Activated effector memory CD4-positive, alpha-beta T cell treated with anti-CD3 and anti-CD28 coated beads, Interleukin-2, amount 50 U/mL, for 16 hours (primary cell): ENCODE data around the gene BOK.

Source experiments
- DNase-seq: peaks from one replicate; pipeline ENCODE4 v3.0.0-alpha.2; 2020

The BOK gene

DNA sequence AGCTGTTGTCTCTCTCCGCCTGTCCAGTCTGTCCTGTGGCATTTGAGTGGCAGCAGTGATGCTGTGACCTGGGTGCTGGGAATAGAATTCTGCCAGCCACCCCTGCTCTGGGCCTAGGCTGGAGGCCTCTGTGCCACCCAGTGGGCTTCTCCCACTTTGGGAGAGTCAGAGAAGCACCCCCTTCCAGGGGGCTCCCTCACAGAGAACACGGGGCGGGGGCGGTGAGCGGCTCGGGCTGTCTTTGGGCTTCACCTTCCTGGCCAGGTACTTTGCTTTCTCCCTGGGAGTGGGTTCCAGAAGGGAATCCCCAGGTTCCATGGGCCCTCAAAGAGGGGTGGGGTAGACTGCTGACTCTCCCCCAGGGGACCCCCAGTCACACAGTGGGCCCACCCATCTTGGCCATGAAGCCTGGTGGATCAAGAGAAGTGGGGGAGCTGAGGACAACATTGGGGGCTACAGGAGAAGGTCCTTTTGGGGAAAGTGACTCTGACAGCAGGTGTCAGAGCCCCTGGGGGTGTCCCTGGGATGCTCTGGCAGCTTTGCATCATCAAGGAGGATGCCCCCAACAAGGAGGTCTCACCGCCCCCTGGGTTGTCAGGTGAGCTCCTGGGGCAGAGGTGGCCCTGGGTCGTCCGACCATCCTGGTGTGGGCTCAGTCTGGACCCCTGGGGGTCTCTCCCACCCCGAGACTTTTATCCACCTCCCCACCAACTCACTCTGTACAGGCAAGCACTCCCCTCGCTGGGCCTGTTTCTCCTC, 18.8 kb upstream of the BOK start:
- no peak for DNase-seq

- DNase-seq, result no peak
These were observed 18.2 kb upstream of the BOK start for GRCh38 chr2:241540401-241540770.

GRCh38 chr2:241540771-241541561, 17.6 kb upstream of the BOK start:
- DNase-seq, result peak; percentile 85

- no peak for DNase-seq
These were observed 16.8 kb upstream of the BOK start for GRCh38 chr2:241541564-241542277.

GRCh38 chr2:241542278-241542605, 16.3 kb upstream of the BOK start:
- DNase-seq, result no peak

DNA sequence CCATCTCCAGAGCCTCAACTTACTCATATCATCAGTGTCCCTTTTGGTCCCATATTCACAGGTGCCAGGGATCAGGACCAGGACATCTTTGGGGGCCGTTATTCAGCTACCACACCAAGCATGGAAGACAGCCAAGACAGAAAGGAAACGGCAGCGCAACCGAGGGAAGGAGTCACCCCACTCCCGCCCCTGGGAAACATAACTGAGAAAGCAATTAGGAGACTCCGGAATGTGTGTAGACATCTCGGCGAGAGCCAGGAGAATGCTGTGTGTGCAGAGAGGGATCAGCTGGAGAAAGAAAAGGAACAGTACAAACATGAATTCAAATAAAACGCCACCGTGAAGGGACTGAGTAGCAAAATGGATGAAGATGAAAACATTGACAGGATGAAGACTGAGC, 13.4 kb upstream of the BOK start:
- no peak for DNase-seq

DNA sequence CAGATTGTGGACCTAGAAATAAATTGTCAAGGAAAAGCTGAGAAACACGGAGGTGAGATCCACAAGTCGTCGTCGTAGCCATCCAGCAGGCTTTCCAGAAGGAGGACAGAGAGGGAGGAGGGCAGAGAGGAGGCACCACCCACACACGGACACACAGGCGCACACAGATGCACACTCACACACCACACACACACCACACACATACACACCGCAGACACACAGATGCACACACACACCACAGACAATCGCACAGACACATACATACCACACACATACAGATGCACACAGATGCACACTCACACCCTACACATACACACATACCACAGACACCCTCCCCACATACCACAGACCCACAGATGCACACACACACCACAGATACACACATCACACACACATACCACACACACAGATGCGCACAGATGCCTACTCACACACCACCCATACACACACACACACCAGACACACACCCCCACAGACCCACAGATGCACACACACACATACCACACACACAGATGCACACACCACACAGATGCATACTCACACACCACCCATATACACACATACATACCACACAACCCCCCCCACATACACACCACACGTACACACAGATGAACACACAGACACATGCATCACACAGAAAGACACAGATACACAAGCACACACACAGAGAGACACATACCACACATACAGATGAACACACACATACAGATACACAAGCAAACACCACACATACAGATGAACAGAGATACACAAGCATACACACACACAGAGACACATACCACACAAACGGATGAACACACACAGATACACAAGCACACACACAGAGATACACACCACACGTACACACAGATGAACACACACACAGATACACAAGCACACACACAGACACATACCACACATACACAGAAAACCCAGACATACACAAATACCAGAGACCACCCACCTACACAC, 12.7 kb upstream of the BOK start:
- no peak for DNase-seq

DNA sequence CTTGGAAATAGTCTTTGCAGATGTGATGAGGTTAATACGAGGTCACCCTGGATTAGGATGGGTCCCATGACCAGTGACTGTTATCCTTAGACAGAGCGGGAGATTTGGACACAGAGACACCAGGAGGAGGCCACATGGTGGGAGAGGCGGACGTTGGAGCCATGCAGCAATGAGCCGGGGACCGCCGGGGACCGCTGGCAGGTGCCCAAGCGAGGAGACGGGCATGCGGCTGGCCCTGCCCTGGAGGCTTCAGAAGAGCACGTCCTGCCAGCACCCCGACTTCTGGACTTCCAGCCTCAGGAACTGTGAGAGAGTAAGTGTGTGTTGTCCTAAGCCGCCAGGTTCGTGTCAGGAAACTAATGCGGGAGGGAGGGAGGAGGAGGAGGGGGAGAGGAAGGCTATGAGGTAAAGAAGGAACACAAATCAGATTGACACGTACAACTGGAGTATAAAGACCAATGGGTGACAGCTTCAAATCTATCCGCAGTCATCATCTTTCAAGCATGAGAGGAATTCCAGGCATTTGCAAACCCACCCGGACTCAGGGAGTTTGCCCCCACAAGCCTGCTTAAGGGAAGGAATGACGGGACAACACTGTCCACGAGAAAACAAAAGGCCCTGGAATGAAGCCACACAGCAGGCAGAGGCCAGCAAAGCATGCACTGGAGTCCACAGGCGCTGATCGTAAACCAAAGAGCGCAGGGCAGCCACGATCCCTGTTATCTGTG, 11.6 kb upstream of the BOK start:
- DNase-seq, result no peak

DNA sequence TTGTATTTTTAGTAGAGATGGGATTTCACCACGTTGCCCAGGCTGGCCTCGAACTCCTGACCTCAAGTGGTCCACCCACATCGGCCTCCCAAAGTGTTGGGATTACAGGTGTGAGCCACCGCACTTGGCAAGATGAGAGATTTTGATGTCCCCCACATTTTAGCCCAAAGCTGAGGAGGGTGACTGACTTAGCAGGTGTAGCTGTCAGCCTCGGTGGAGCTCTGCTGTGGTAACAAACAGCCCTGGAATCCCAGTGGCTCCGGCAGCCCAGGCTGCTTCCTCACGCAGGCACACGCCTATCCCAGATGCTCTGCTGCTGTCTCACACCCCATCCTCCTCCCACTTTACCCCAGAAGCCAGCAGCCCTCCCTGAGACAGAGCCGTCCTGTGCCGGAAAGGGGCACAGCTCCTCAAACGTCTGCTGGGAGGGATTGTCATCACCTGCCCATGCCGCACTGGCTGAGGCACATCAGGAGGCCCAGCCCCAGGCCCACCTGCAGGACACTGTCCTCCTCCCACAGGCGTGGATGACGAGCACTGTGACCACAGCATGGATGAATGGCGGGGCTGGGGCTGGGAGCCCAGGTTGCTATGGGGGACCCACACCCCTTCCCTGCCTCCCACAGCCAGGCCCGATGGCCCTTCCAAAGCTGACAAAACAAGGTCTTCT, 10.6 kb upstream of the BOK start:
- DNase-seq, result no peak

DNA sequence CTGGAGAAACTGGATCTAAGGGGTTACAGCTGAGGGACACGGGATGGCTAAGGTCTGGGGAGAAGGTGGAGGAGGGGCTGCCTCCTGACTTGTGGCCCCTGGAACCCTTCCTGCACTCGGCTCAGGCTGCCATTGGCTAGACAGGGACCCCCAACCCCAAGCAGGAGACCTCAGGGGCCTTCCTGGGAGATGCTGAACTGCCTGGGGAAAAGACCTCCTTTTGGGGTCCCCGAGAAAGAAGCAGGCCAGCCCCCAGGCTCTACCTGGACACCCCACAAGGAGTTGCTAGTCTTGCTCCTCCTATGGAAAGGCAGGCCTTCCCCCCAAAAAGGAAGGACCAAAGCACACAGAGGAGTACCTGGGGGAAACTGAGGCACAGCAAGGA, 10.1 kb upstream of the BOK start:
- DNase-seq, result no peak

DNA sequence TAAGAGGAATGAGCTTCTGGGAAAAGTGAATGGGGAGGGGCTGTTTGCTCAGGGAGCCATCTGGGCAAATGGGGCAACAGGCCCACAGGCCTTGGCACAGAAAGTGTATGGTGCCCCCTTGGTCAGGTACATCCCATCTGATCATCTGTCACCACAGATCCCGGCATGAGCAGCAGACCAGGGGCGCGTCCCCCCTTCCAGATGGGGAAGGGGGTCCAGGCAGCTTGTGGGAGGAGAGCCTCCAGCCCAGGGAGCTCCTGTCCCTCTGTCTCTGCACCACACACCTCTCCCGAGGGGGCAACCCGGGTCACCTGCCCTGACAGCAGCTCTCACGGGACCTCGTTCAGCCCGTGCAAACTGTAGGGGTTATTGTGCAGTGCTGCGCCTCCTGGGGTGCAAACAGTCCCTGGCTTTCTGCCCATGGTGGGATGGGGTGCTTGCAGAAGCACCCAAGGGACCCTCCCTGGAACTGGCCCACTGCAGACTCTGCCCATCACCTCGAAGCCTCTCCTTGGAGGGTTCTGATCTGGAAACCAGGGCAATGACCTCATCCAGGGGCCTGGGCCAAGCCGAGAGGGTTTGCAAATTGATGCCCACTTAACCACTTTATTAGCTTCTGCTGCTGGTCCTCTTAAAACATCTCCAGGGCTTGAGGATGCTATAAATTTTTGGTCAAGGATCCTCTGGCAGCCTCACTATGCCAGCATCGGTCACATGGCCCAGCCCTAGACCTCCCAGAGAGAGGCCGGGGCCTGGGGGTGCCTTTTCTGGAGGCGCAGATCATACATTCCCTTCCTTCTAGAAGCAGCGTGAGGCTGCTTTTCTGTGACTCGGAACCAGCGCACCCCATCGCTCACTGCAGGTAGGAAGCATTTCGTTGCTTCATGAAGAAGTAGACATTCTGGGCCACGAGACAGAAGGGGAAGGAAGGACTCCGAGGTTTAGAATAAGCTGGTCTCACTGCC, 7.6 kb upstream of the BOK start:
- no peak for DNase-seq

DNA sequence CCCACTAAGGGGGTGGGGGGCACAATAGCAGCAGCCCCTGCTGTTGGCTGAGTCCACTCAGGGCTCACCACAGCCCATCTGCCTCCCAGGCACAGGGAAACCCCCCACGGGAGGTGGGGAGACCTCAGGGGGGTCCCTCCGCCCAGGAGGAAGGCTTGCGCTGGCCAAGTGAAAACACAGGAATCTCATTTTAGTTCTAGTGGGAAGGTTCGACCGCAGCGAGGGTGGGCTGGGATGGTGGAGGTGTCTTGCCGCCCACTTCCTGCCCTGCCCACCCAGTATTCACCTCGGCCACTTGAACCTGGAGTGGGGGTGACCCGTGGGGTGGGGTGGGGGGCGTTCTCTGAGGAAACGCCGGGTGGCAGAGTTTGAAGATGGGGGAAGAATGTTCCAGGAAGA, 6.9 kb upstream of the BOK start:
- no peak for DNase-seq

DNA sequence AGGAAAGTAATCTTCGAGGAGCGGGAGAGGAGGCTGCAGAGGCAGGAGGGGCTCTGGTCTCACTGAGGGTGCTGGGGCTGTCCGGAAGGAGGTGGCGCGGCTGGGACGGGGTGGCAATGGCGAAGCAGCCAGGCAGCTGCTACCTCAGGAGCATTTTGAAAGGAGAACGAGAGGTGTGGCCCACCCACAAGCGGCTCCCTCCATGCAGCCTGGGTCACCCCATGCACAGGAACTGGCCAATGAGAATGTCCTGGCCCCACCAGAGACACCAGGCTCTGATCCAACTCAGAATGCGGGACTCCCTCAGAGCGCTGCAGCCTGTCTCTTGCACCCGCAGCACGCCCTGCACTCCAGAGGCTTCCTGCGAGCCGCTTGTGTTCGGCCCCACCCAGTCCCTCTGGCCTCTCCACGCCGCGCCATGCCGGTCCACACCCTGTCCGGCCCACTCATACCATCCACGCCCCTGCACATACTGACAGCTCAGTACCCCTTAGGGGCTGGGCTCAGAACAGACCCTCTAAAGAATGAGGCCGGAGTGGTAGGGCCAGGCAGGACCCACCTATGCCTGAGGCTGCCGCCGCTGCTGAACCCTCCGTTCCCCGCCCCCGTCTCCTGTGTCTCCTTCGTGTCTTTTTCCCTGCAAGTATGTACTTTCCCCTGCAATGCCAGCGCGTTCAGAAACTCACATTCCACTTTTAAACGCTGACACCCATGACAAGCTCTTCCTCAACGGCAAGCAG, 6.4 kb upstream of the BOK start:
- no peak for DNase-seq

DNA sequence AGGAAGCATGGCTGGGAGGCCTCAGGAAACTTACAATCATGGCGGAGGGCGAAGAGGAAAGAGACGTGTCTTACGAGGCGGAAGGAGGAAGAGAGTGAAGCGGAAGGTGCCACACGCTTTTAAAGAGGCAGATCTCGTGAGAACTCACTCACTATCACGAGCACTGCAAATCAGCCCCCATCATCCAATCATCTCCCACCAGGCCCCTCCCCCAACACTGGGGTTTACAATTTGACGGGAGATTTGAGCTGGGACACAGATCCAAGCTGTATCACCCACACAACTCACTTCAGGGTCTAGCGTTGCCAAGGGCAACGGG, 5.1 kb upstream of the BOK start:
- DNase-seq, result no peak

- no peak for DNase-seq
These were observed 4.6 kb upstream of the BOK start for GRCh38 chr2:241553981-241554380.

DNA sequence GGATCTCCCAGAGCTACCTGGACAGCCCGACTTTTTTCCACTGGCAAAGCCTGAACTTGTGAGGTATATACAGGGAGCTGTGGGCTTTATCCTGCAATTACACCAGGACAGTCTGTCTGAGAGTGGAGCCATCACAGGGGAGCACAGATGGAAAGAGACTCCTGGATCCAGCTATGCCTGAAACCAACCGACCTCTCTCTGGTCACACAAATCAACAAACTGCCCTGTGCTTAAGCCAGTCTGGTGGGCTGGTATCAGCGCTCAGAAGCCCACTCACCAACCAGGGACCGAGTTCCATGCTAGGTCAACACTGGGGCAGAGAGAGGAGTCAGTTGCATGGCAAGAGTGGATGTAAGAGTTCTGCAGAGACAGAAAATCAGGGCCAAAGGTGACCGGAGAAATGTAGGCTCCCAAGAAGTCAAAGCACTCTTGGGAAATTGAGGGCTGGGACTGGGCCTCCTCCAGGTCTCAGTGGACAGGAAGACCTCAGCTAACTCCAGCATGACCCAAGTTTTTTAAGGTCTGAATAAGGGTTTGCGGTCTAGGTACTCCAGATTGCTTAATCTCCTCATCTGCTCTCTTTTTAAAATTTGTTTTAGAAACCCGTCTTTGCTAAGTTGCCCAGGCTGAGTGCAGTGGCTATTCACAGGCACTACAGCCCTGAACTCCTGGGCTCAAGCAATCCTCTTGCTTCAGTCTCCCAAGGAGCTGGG, 3.8 kb upstream of the BOK start:
- DNase-seq, result no peak

DNA sequence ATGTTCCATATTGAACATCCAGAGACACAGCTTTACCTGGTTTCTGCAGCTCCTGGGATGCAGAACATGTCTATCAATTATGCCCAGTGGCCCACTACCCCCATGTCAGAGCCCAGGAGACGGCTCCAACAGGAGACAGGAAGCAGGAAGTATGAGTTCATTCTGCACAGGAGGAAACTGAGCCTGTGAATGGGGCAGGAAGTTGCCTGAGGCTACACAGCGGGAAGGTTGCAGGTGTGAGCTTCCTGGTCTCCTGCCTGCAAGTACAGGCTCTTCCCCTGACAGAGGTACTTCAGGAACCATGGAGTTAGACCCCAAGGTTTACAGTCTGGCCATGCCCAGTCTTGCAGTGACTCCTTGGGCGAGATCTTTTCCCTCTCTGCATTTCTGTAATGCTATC, 2.8 kb upstream of the BOK start:
- DNase-seq, result no peak

DNA sequence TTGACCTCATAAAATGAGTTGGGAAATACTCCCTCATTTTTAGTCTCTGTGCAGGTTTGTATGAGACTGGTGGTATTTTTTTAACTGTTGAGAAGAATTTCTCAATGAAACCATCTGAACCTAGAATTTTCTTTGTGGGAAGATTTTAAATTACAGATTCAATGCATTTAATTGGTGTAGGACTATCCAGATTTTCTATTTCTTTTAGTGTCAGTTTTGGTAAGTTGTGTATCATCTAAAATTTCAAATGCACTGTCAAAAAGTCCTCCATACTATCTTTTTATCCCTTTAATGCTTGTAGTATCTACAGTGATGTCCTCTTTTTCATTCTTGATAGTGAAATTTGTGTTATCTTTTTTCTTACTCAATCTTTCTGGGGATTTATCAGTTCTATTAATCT, 1.8 kb upstream of the BOK start:
- no peak for DNase-seq
